Measurements from ENCODE around the gene C1orf35. TPM values are rescaled to one million over a fixed set of nuclear protein-coding genes. Genes with fewer than 3 reads are reported as not detected.

Gene C1orf35
- total RNA-seq, 1 experiment from 2014 or later, result 24.9 TPM

DNA sequence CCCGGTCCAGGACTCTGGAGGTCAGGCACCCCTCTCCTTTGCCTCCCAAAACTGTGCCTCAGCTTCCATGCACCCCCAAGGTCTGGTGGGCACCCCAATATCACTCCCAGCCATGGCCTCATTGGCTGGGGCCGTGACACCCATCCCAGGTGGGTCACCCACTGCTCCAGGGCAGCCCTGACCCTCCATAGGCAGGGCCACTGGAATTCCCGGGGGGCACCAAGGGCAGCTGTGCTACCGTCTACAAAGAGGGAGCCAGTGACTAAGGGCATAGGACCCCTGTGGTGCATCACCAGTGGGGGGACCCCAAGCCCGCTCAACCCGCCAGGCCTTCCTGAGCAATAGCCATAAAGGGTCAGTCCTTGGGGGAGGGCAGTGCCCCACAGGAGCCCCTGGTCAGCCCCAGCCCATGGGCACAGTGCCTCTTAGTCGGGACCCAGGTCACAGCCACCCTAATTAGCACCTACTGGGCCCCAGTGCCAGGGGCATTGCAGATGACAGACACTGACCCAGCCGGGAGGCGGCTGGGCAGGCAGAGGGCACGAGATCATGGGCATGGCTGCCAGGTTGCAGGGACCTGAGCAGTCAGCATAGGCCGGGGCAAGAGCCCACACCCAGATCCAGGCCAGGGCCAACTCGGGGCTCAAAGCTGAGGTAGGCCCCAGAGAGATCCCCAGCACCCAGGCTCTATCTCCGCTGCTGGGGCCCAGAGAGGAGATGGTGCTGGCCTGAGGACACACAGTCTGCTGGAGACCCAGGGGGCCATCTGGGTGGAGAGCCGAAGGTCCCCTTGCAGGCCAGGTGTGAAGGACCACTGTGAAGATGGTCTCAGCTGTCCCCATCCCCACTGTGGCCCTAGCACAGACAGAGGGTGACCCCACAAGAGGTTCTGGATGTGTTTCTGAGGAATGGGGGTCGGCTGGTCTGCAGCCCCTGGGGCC, 39.6 kb downstream of the C1orf35 start:
- TF ChIP-seq TCF7L2 (IDR thresholded peaks at IDR 0.05; ENCODE audit: low read depth, low read length) (no peak), SIN3A (IDR thresholded peaks at IDR 0.05; ENCODE audit: borderline replicate concordance, insufficient read depth, low read depth, low read length) (no peak), POLR2AphosphoS5 (IDR thresholded peaks at IDR 0.05; ENCODE audit: low read depth, low read length) (no peak)
- TF ChIP-seq, protein P1, sequence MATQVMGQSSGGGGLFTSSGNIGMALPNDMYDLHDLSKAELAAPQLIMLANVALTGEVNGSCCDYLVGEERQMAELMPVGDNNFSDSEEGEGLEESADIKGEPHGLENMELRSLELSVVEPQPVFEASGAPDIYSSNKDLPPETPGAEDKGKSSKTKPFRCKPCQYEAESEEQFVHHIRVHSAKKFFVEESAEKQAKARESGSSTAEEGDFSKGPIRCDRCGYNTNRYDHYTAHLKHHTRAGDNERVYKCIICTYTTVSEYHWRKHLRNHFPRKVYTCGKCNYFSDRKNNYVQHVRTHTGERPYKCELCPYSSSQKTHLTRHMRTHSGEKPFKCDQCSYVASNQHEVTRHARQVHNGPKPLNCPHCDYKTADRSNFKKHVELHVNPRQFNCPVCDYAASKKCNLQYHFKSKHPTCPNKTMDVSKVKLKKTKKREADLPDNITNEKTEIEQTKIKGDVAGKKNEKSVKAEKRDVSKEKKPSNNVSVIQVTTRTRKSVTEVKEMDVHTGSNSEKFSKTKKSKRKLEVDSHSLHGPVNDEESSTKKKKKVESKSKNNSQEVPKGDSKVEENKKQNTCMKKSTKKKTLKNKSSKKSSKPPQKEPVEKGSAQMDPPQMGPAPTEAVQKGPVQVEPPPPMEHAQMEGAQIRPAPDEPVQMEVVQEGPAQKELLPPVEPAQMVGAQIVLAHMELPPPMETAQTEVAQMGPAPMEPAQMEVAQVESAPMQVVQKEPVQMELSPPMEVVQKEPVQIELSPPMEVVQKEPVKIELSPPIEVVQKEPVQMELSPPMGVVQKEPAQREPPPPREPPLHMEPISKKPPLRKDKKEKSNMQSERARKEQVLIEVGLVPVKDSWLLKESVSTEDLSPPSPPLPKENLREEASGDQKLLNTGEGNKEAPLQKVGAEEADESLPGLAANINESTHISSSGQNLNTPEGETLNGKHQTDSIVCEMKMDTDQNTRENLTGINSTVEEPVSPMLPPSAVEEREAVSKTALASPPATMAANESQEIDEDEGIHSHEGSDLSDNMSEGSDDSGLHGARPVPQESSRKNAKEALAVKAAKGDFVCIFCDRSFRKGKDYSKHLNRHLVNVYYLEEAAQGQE (IDR thresholded peaks at IDR 0.05; ENCODE audit: insufficient read depth in 1 of 2, low read depth in 2 of 2, low read length in 1 of 2), result no peak
- TF ChIP-seq, protein P2, sequence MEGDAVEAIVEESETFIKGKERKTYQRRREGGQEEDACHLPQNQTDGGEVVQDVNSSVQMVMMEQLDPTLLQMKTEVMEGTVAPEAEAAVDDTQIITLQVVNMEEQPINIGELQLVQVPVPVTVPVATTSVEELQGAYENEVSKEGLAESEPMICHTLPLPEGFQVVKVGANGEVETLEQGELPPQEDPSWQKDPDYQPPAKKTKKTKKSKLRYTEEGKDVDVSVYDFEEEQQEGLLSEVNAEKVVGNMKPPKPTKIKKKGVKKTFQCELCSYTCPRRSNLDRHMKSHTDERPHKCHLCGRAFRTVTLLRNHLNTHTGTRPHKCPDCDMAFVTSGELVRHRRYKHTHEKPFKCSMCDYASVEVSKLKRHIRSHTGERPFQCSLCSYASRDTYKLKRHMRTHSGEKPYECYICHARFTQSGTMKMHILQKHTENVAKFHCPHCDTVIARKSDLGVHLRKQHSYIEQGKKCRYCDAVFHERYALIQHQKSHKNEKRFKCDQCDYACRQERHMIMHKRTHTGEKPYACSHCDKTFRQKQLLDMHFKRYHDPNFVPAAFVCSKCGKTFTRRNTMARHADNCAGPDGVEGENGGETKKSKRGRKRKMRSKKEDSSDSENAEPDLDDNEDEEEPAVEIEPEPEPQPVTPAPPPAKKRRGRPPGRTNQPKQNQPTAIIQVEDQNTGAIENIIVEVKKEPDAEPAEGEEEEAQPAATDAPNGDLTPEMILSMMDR (IDR thresholded peaks at IDR 0.05), result no peak
- intact Hi-C loops (cut with micrococcal nuclease; ENCODE audit: unreplicated experiment) (no loop called here), in situ Hi-C loops (cut with HindIII; ENCODE audit: low pct_unique_long_range_greater_than_20kb, low sequenced_read_pairs) (no loop called here)
- no peaks in the 10 kb centered on the region; the same call in 1 of the 2 replicates for H3K27me3 ChIP-seq (ENCODE audit: control insufficient read depth, insufficient read depth, low read length)
- CTCF ChIA-PET, result no interaction called here
- H3K27ac ChIP-seq (ENCODE audit: low read length), result no peak overlapping the region
- BruUV-seq (replicated peaks), result no TSS peak
- no peak overlapping the region for H3K4me3 ChIP-seq (ENCODE audit: low read depth in 2 of 2, low read length in 2 of 2)
- no peaks in the 10 kb centered on the region for H3K36me3 ChIP-seq (ENCODE audit: control insufficient read depth, insufficient read depth, low read length)
- peaks cover 3% of the 10 kb centered on the region; the same call in 1 of the 2 replicates for H3K4me1 ChIP-seq (ENCODE audit: control insufficient read depth, insufficient read depth, low read length)
- ATAC-seq (no peak), DNase-seq (ENCODE audit: low read depth, low spot score) (no peak)
- no peaks in the 10 kb centered on the region for H3K9me3 ChIP-seq (ENCODE audit: control insufficient read depth, insufficient read depth, low read depth, low read length)
- POLR2A ChIA-PET, result no interaction called here

DNA sequence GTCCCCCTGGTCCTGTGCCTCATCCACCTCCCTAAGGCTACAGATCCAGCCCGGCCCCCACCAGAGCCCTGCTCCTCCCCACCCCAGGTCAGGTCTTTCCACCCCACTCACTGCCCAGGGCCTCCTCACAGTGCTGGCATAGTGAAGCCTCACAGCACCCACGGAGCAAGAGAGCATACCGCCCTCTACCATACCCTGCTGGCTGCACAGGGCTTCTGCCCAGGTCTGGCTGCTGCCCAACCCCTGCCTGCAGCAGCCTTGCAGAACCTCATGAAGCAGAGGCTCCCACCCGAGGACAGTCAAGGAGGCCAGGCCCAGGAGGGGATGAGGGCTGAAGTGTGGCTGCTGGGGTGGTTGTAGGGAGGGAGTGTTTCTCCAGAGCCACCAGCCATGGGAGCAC, 40.3 kb downstream of the C1orf35 start:
- TF ChIP-seq SIN3A (IDR thresholded peaks at IDR 0.05; ENCODE audit: borderline replicate concordance, insufficient read depth, low read depth, low read length) (no peak), TCF7L2 (IDR thresholded peaks at IDR 0.05; ENCODE audit: low read depth, low read length) (no peak), POLR2AphosphoS5 (IDR thresholded peaks at IDR 0.05; ENCODE audit: low read depth, low read length) (no peak)
- TF ChIP-seq, protein P1 (IDR thresholded peaks at IDR 0.05; ENCODE audit: insufficient read depth in 1 of 2, low read depth in 2 of 2, low read length in 1 of 2), result no peak
- TF ChIP-seq, protein P2 (IDR thresholded peaks at IDR 0.05), result no peak; the same call in 1 of the 2 replicates
- ChIA-PET CTCF (no interaction called here), POLR2A (no interaction called here)
- intact Hi-C loops (cut with micrococcal nuclease; ENCODE audit: unreplicated experiment), result no loop called here
- in situ Hi-C loops (cut with HindIII; ENCODE audit: low pct_unique_long_range_greater_than_20kb, low sequenced_read_pairs), result no loop called here
- ATAC-seq (peak; percentile 26), DNase-seq (ENCODE audit: low read depth, low spot score) (no peak)
- Histone ChIP-seq H3K27me3 (ENCODE audit: control insufficient read depth, insufficient read depth, low read length) (no peaks in the 10 kb centered on the region), H3K9me3 (ENCODE audit: control insufficient read depth, insufficient read depth, low read depth, low read length) (no peaks in the 10 kb centered on the region), H3K27ac (ENCODE audit: low read length) (no peak overlapping the region), H3K4me3 (ENCODE audit: low read depth in 2 of 2, low read length in 2 of 2) (no peak overlapping the region), H3K36me3 (ENCODE audit: control insufficient read depth, insufficient read depth, low read length) (no peaks in the 10 kb centered on the region), H3K4me1 (ENCODE audit: control insufficient read depth, insufficient read depth, low read length) (peaks cover 3% of the 10 kb centered on the region; the same call in 1 of the 2 replicates)
- BruUV-seq (replicated peaks), result no TSS peak
